ENCODE measurements around the gene NTSR1. TPM values are rescaled to one million over a fixed set of nuclear protein-coding genes. Genes with fewer than 3 reads are reported as not detected.

The NTSR1 gene
- polyA plus RNA-seq, 1 donor, result 0.10 TPM

- no peak for DNase-seq (ENCODE audit: low read depth)
These were observed 15.1 kb upstream of the NTSR1 start for GRCh38 chr20:62693524-62693922.

GRCh38 chr20:62694106-62694505 lies 14.5 kb upstream of the NTSR1 start:
- DNase-seq (ENCODE audit: low read depth), result no peak

GRCh38 chr20:62694868-62695267 lies 13.8 kb upstream of the NTSR1 start:
- no peak for DNase-seq (ENCODE audit: low read depth)

GRCh38 chr20:62695448-62696414 lies 12.9 kb upstream of the NTSR1 start:
- no peak for DNase-seq (ENCODE audit: low read depth)

GRCh38 chr20:62696434-62696957 lies 12.1 kb upstream of the NTSR1 start:
- DNase-seq (ENCODE audit: low read depth), result no peak

- no peak for DNase-seq (ENCODE audit: low read depth)
These were observed 11.6 kb upstream of the NTSR1 start for GRCh38 chr20:62696989-62697388.

- no peak for DNase-seq (ENCODE audit: low read depth)
These were observed 11.1 kb upstream of the NTSR1 start for GRCh38 chr20:62697468-62697912.

- no peak for DNase-seq (ENCODE audit: low read depth)
These were observed 10.4 kb upstream of the NTSR1 start for GRCh38 chr20:62698231-62698630.

GRCh38 chr20:62699296-62699695 lies 9.3 kb upstream of the NTSR1 start:
- DNase-seq (ENCODE audit: low read depth), result no peak

- DNase-seq (ENCODE audit: low read depth), result no peak
These were observed 8.9 kb upstream of the NTSR1 start for GRCh38 chr20:62699741-62700140.

- DNase-seq (ENCODE audit: low read depth), result no peak
These were observed 8.2 kb upstream of the NTSR1 start for GRCh38 chr20:62700261-62700930.

- no peak for DNase-seq (ENCODE audit: low read depth)
These were observed 7.2 kb upstream of the NTSR1 start for GRCh38 chr20:62701161-62702012.

- no peak for DNase-seq (ENCODE audit: low read depth)
These were observed 6.7 kb upstream of the NTSR1 start for GRCh38 chr20:62702013-62702300.

- DNase-seq (ENCODE audit: low read depth), result no peak
These were observed 5.5 kb upstream of the NTSR1 start for GRCh38 chr20:62702895-62703852.

- no peak for DNase-seq (ENCODE audit: low read depth)
These were observed 4.8 kb upstream of the NTSR1 start for GRCh38 chr20:62703853-62704228.

GRCh38 chr20:62704341-62704948 lies 4.2 kb upstream of the NTSR1 start:
- DNase-seq (ENCODE audit: low read depth), result peak; percentile 54

GRCh38 chr20:62705627-62706026 lies 3.0 kb upstream of the NTSR1 start:
- DNase-seq (ENCODE audit: low read depth), result no peak

GRCh38 chr20:62706344-62706743 lies 2.3 kb upstream of the NTSR1 start:
- no peak for DNase-seq (ENCODE audit: low read depth)

GRCh38 chr20:62706857-62707256 lies 1.8 kb upstream of the NTSR1 start:
- DNase-seq (ENCODE audit: low read depth), result no peak

GRCh38 chr20:62707276-62707920 lies 1.2 kb upstream of the NTSR1 start:
- DNase-seq (ENCODE audit: low read depth), result no peak

Data from forelimb muscle (tissue), 1 donor.